MM.1S (cell line): ENCODE results near the gene PIK3R1.

ENCODE experiments used
- EZH2 ChIP-seq: fragments of 300-600 bp; sonication (generic); optimal IDR thresholded peaks from 2 replicates; pipeline ENCODE3; 2017; ENCODE audit warnings: low read depth, mild to moderate bottlenecking, antibody characterized with exemption, low read length, mixed read lengths
- EZH2phosphoT487 ChIP-seq: fragments of 300-600 bp; sonication (generic); IDR thresholded peaks from 2 replicates; pipeline ENCODE4 v1.6.1; 2018; ENCODE audit warnings: antibody characterized with exemption, low read length
- TF ChIP-seq, protein P1 (sequence below): fragments of 300-600 bp; sonication (generic); IDR thresholded peaks from 2 replicates; pipeline ENCODE4 v1.5.1; 2016; ENCODE audit warnings: antibody characterized with exemption, low read length, mixed read lengths

DNA sequence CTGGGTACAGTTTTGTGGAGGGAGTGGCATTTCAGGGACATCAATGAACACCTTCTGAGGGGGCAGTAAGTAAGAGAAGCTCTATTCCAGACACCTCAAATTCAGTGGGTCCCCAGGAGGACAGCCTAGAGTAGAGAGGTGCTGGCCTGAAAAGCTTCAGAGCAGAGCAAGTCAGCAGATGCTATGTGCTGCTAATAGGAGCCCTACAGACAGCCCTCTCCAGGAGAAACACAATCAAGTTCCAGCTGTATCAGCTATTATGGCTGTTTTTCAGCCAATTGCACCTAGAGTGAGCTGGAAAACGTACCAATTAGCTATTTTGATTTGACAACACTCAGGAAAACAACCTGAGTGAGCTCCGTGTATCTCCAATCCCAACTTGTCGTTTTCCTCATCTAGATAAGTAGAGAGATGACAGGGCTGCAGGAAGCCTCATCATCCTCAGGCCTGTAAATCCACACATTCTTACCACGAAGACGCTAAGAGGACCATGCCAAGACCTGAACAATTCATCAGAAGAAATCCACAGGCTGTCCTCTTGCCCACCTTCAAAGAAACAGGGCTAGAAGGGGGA lies 104.9 kb downstream of the PIK3R1 start:
- TF ChIP-seq, protein P1, sequence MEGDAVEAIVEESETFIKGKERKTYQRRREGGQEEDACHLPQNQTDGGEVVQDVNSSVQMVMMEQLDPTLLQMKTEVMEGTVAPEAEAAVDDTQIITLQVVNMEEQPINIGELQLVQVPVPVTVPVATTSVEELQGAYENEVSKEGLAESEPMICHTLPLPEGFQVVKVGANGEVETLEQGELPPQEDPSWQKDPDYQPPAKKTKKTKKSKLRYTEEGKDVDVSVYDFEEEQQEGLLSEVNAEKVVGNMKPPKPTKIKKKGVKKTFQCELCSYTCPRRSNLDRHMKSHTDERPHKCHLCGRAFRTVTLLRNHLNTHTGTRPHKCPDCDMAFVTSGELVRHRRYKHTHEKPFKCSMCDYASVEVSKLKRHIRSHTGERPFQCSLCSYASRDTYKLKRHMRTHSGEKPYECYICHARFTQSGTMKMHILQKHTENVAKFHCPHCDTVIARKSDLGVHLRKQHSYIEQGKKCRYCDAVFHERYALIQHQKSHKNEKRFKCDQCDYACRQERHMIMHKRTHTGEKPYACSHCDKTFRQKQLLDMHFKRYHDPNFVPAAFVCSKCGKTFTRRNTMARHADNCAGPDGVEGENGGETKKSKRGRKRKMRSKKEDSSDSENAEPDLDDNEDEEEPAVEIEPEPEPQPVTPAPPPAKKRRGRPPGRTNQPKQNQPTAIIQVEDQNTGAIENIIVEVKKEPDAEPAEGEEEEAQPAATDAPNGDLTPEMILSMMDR, result no peak
- no peak for TF ChIP-seq EZH2
- no peak for TF ChIP-seq EZH2phosphoT487
